ENCODE results near the gene ACACB. TPM values are rescaled to one million over a fixed set of nuclear protein-coding genes. Genes with fewer than 3 reads are reported as not detected.

ACACB gene
- total and polyA plus RNA-seq, 4 donors: 8.4 to 70.3 (median 30.1) TPM

- Histone ChIP-seq H3K27ac (ENCODE audit: low read depth in 1 of 2, low read length in 2 of 2) (no peak overlapping the region), H3K9me3 (ENCODE audit: control insufficient read depth, low read length) (no peaks in the 10 kb centered on the region), H3K36me3 (ENCODE audit: control insufficient read depth in 1 of 2, insufficient read depth in 2 of 2, low read length in 1 of 2) (peaks cover 0 to 3% of the 10 kb centered on the region in 2 donors), H3K27me3 (ENCODE audit: control insufficient read depth in 1 of 2, insufficient read depth in 2 of 2, low read length in 1 of 2) (no peaks in the 10 kb centered on the region), H3K4me3 (ENCODE audit: low read length in 2 of 2) (no peak overlapping the region), H3K4me1 (ENCODE audit: control insufficient read depth in 1 of 2, insufficient read depth in 2 of 2, low read length in 2 of 2) (no peaks in the 10 kb centered on the region)
- intact Hi-C loops (cut with DNase I): no loop called here
- DNase-seq: peak in 1 of 2 donors; percentile 16
- no peak for ATAC-seq (ENCODE audit: low FRiP score)
- WGBS, 2 donors: 95 to 97% methylated on average over 7 of the region's 7 CpGs
Observed at GRCh38 chr12:109182041-109182839, 65.9 kb downstream of the ACACB start.

DNA sequence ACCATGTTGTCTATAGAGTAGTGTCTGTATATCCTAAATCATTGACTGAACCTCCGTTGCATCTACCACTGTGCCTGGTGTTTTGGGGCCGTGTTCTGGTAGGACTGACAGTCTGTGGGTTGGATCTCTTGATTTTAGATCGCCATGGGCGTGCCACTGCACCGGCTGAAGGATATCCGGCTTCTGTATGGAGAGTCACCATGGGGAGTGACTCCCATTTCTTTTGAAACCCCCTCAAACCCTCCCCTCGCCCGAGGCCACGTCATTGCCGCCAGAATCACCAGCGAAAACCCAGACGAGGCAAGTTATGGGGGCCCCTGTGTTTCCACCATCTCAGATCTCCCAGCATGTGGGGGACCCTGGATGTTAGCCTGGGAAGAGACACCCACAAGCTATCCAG is 69.1 kb downstream of the ACACB start:
- Histone ChIP-seq H3K9me3 (ENCODE audit: control insufficient read depth, low read length) (no peaks in the 10 kb centered on the region), H3K4me1 (ENCODE audit: control insufficient read depth in 1 of 2, insufficient read depth in 2 of 2, low read length in 2 of 2) (no peaks in the 10 kb centered on the region), H3K27me3 (ENCODE audit: control insufficient read depth in 1 of 2, insufficient read depth in 2 of 2, low read length in 1 of 2) (no peaks in the 10 kb centered on the region), H3K36me3 (ENCODE audit: control insufficient read depth in 1 of 2, insufficient read depth in 2 of 2, low read length in 1 of 2) (no peaks in the 10 kb centered on the region), H3K27ac (ENCODE audit: low read depth in 1 of 2, low read length in 2 of 2) (no peak overlapping the region), H3K4me3 (ENCODE audit: low read length in 2 of 2) (no peak overlapping the region)
- no peak for ATAC-seq (ENCODE audit: low FRiP score)
- intact Hi-C loops (cut with DNase I): no loop called here
- peak in 1 of 2 donors; percentile 22 for DNase-seq
- WGBS, 2 donors: 92 to 93% methylated on average over 12 of the region's 12 CpGs

DNA sequence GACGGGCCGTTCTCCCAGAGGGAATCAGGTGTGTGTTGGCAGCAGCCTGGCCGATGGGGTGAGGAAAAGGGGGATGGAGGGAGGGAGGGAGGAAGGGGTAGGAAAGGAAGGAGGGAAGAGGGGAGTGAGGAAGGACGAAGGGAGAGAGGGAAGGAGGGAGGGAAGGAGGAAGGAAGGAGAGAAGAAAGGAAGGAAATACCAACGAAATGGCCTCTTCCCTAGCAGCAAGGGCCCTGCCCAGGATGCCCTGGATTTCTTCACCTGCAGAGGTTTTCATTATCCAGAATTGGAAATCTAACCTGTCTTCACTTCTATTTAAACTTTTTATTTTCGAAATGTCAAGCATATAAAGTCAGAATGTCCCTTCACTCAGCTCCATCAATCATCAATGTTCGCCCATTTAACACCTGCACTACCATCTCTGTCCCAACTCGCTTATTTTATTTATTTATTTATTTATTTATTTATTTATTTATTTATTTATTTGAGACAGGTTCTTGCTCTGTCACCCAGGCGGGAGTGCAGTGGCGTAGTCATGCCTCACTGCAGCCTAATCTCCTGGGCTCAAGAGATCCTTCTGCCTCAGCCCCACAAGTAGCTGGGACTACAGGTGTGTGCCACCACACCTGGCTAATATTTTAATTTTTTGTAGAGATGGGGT is 70.7 kb downstream of the ACACB start:
- intact Hi-C loops (cut with DNase I): no loop called here

DNA sequence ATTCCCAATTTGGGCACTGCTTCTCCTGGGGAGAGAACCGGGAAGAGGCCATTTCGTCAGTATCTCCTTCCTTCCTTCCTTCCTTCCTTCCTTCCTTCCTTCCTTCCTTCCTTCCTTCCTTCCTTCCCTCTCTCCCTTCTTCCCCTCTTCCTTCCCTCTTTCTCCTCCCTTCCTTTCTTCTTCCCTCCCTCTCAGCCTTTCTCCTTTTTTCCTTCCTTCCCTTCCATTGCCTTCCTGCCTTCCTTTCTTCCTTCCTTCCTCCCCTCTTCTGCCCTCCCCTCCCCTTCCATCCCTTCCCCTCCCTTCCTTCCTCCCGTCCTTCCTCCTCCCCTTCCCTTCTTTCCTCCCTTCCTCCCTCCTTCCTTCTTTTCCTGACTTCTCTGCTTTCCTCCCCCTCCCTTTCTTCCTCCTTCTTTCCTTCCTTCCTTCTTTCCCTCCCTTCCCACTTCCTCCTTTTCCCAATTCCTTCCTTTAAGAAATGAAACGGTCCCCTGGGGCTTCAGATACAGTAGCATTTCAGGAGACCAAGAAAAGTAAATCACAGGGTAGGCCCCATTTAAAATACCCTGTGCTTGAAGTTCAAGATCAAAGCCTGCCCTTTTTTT is 71.8 kb downstream of the ACACB start:
- 77 to 78% methylated on average over 4 of the region's 4 CpGs for WGBS, 2 donors
- intact Hi-C loops (cut with DNase I): no loop called here
- H3K27me3 ChIP-seq (ENCODE audit: control insufficient read depth in 1 of 2, insufficient read depth in 2 of 2, low read length in 1 of 2): no peaks in the 10 kb centered on the region
- H3K4me1 ChIP-seq (ENCODE audit: control insufficient read depth in 1 of 2, insufficient read depth in 2 of 2, low read length in 2 of 2): no peaks in the 10 kb centered on the region
- no peak overlapping the region for H3K27ac ChIP-seq (ENCODE audit: low read depth in 1 of 2, low read length in 2 of 2)
- H3K4me3 ChIP-seq (ENCODE audit: low read length in 2 of 2): no peak overlapping the region
- no peaks in the 10 kb centered on the region for H3K9me3 ChIP-seq (ENCODE audit: control insufficient read depth, low read length)
- peaks cover 2 to 3% of the 10 kb centered on the region in 2 donors for H3K36me3 ChIP-seq (ENCODE audit: control insufficient read depth in 1 of 2, insufficient read depth in 2 of 2, low read length in 1 of 2)
- no peak for DNase-seq
- no peak for ATAC-seq (ENCODE audit: low FRiP score)

More for the DNA sequence above, 70.7 kb downstream of the ACACB start:
- ATAC-seq (ENCODE audit: low FRiP score) (no peak), DNase-seq (peak in 1 of 2 donors; percentile 8)
- Histone ChIP-seq H3K27me3 (ENCODE audit: control insufficient read depth in 1 of 2, insufficient read depth in 2 of 2, low read length in 1 of 2) (no peaks in the 10 kb centered on the region), H3K4me1 (ENCODE audit: control insufficient read depth in 1 of 2, insufficient read depth in 2 of 2, low read length in 2 of 2) (no peaks in the 10 kb centered on the region), H3K36me3 (ENCODE audit: control insufficient read depth in 1 of 2, insufficient read depth in 2 of 2, low read length in 1 of 2) (peaks cover 2% of the 10 kb centered on the region in 2 donors), H3K27ac (ENCODE audit: low read depth in 1 of 2, low read length in 2 of 2) (no peak overlapping the region), H3K9me3 (ENCODE audit: control insufficient read depth, low read length) (no peaks in the 10 kb centered on the region), H3K4me3 (ENCODE audit: low read length in 2 of 2) (no peak overlapping the region)
- 90% methylated on average over 10 of the region's 10 CpGs for WGBS, 2 donors

GRCh38 chr12:109189291-109189690 is 72.9 kb downstream of the ACACB start:
- WGBS, 2 donors: 88 to 90% methylated on average over 8 of the region's 8 CpGs
- no peak for ATAC-seq (ENCODE audit: low FRiP score)

DNA sequence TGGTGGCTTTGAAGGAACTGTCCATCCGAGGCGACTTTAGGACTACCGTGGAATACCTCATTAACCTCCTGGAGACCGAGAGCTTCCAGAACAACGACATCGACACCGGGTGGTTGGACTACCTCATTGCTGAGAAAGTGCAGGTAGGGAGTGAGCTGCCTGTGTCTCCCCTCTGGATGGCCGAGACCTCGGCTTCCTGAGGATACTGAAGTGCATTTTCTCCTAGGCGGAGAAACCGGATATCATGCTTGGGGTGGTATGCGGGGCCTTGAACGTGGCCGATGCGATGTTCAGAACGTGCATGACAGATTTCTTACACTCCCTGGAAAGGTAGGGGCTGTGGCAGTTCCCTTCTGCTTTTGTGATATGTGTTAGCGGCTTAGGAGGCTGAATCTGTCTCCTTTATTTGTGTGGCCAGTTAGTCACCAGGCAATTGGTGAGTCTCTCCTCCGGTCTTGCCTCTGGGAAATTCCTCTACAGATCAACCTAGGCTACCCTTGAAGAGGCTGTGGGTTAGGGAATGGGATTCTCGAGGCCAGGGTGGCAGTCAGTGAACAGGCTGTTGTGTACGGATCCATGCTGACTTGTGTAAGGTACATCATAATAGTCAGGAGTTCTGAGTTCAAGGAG is 75.3 kb downstream of the ACACB start:
- H3K9me3 ChIP-seq (ENCODE audit: control insufficient read depth, low read length): no peaks in the 10 kb centered on the region
- no peaks in the 10 kb centered on the region for H3K4me1 ChIP-seq (ENCODE audit: control insufficient read depth in 1 of 2, insufficient read depth in 2 of 2, low read length in 2 of 2)
- no peak overlapping the region for H3K27ac ChIP-seq (ENCODE audit: low read depth in 1 of 2, low read length in 2 of 2)
- H3K36me3 ChIP-seq (ENCODE audit: control insufficient read depth in 1 of 2, insufficient read depth in 2 of 2, low read length in 1 of 2): peaks cover 3 to 10% of the 10 kb centered on the region in 2 donors
- intact Hi-C loops (cut with DNase I): no loop called here
- ATAC-seq (ENCODE audit: low FRiP score) (no peak), DNase-seq (no peak)
- 93% methylated on average over 20 of the region's 20 CpGs for WGBS, 2 donors
- H3K4me3 ChIP-seq (ENCODE audit: low read length in 2 of 2): no peak overlapping the region
- no peaks in the 10 kb centered on the region for H3K27me3 ChIP-seq (ENCODE audit: control insufficient read depth in 1 of 2, insufficient read depth in 2 of 2, low read length in 1 of 2)

More at GRCh38 chr12:109189291-109189690, 72.9 kb downstream of the ACACB start:
- H3K27ac ChIP-seq (ENCODE audit: low read depth in 1 of 2, low read length in 2 of 2): no peak overlapping the region
- H3K4me1 ChIP-seq (ENCODE audit: control insufficient read depth in 1 of 2, insufficient read depth in 2 of 2, low read length in 2 of 2): no peaks in the 10 kb centered on the region
- H3K4me3 ChIP-seq (ENCODE audit: low read length in 2 of 2): no peak overlapping the region
- no peaks in the 10 kb centered on the region for H3K9me3 ChIP-seq (ENCODE audit: control insufficient read depth, low read length)
- no peaks in the 10 kb centered on the region for H3K27me3 ChIP-seq (ENCODE audit: control insufficient read depth in 1 of 2, insufficient read depth in 2 of 2, low read length in 1 of 2)
- H3K36me3 ChIP-seq (ENCODE audit: control insufficient read depth in 1 of 2, insufficient read depth in 2 of 2, low read length in 1 of 2): peaks cover 3 to 6% of the 10 kb centered on the region in 2 donors
- intact Hi-C loops (cut with DNase I): no loop called here
- peak in 1 of 2 donors; percentile 11 for DNase-seq

DNA sequence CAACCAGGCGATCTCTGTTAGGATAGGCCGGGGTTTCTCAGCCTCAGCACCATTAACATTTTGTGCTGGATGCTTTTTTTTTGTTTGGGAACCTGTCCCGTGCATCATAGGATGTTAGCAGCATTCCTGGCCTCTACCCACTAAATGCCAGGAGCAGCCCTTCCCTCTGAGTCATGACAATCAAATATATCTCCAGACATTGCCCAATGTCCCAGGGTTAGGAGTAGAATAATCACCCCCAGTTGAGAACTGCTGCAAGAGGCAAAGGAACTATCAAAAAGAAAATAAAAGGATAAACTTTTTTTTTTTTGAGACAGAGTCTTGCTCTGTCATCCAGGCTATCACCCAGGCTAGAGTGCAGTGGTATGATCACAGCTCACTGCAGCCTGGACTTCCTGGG is 76.0 kb downstream of the ACACB start:
- intact Hi-C loops (cut with DNase I): no loop called here
- ATAC-seq (ENCODE audit: low FRiP score) (no peak), DNase-seq (no peak)
- H3K27me3 ChIP-seq (ENCODE audit: control insufficient read depth in 1 of 2, insufficient read depth in 2 of 2, low read length in 1 of 2): no peaks in the 10 kb centered on the region
- H3K36me3 ChIP-seq (ENCODE audit: control insufficient read depth in 1 of 2, insufficient read depth in 2 of 2, low read length in 1 of 2): peaks cover 3 to 10% of the 10 kb centered on the region in 2 donors
- H3K4me1 ChIP-seq (ENCODE audit: control insufficient read depth in 1 of 2, insufficient read depth in 2 of 2, low read length in 2 of 2): no peaks in the 10 kb centered on the region
- H3K4me3 ChIP-seq (ENCODE audit: low read length in 2 of 2): no peak overlapping the region
- no peaks in the 10 kb centered on the region for H3K9me3 ChIP-seq (ENCODE audit: control insufficient read depth, low read length)
- WGBS, 2 donors: 70 to 72% methylated on average over 3 of the region's 3 CpGs
- H3K27ac ChIP-seq (ENCODE audit: low read depth in 1 of 2, low read length in 2 of 2): no peak overlapping the region

GRCh38 chr12:109193896-109194295 is 77.5 kb downstream of the ACACB start:
- H3K27me3 ChIP-seq (ENCODE audit: control insufficient read depth in 1 of 2, insufficient read depth in 2 of 2, low read length in 1 of 2): no peaks in the 10 kb centered on the region
- no peaks in the 10 kb centered on the region for H3K4me1 ChIP-seq (ENCODE audit: control insufficient read depth in 1 of 2, insufficient read depth in 2 of 2, low read length in 2 of 2)
- DNase-seq: no peak
- peaks cover 3 to 10% of the 10 kb centered on the region in 2 donors for H3K36me3 ChIP-seq (ENCODE audit: control insufficient read depth in 1 of 2, insufficient read depth in 2 of 2, low read length in 1 of 2)
- H3K9me3 ChIP-seq (ENCODE audit: control insufficient read depth, low read length): no peaks in the 10 kb centered on the region
- 94% methylated on average over 8 of the region's 8 CpGs for WGBS, 2 donors
- intact Hi-C loops (cut with DNase I): no loop called here
- ATAC-seq (ENCODE audit: low FRiP score): no peak
- no peak overlapping the region for H3K27ac ChIP-seq (ENCODE audit: low read depth in 1 of 2, low read length in 2 of 2)
- no peak overlapping the region for H3K4me3 ChIP-seq (ENCODE audit: low read length in 2 of 2)
